HepG2 (cell line): ENCODE results near the gene CCN2. TPM values are rescaled to one million over a fixed set of nuclear protein-coding genes. Genes with fewer than 3 reads are reported as not detected.

ENCODE experiments used
- AGO2 ChIP-seq: fragments of 200-400 bp; formaldehyde crosslinking; optimal IDR thresholded peaks from 2 replicates; pipeline ENCODE3; 2017; ENCODE audit warnings: mild to moderate bottlenecking, low read depth, low read length, moderate library complexity
- GPN1 ChIP-seq: sonication (generic); formaldehyde crosslinking; IDR thresholded peaks from 2 replicates; pipeline ENCODE4 v1.5.1; 2020; ENCODE audit warnings: missing genetic modification reagents, borderline replicate concordance
- HOXA9 ChIP-seq: sonication (generic); formaldehyde crosslinking; IDR thresholded peaks from 2 replicates; pipeline ENCODE4 v1.8.1; 2022; ENCODE audit warnings: missing genetic modification reagents, mild to moderate bottlenecking, moderate library complexity, borderline replicate concordance
- IRF2 ChIP-seq: IDR thresholded peaks from 2 replicates; pipeline ENCODE4 v1.6.1; 2018; ENCODE audit warnings: missing genetic modification reagents, missing compliant biosample characterization
- KAT2B ChIP-seq: fragments of 150-350 bp; IDR thresholded peaks from 2 replicates; pipeline ENCODE4 v1.6.1; 2014; ENCODE audit warnings: low read depth, low read length, borderline replicate concordance
- KDM6A ChIP-seq: IDR thresholded peaks from 2 replicates; pipeline ENCODE4 v1.6.1; 2016; ENCODE audit warnings: low read depth
- ONECUT2 ChIP-seq: sonication (generic); formaldehyde crosslinking; IDR thresholded peaks from 2 replicates; pipeline ENCODE4 v1.4.0; 2020; ENCODE audit warnings: missing genetic modification reagents
- PCBP1 ChIP-seq: fragments of 200-400 bp; formaldehyde crosslinking; IDR thresholded peaks from 2 replicates; pipeline ENCODE4 v1.6.1; 2017; ENCODE audit warnings: mild to moderate bottlenecking, low read depth, low read length, borderline replicate concordance
- STAG1 ChIP-seq: sonication (generic); formaldehyde crosslinking; IDR thresholded peaks from 2 replicates; pipeline ENCODE4 v1.4.0; 2020; ENCODE audit warnings: missing genetic modification reagents
- TOPORS ChIP-seq: sonication (generic); formaldehyde crosslinking; IDR thresholded peaks from 2 replicates; pipeline ENCODE4 v1.8.0; 2023; ENCODE audit warnings: mild to moderate bottlenecking, missing genetic modification reagents
- ZFP37 ChIP-seq: sonication (generic); formaldehyde crosslinking; IDR thresholded peaks from 2 replicates; pipeline ENCODE4 v1.4.0; 2020; ENCODE audit warnings: missing genetic modification reagents, borderline replicate concordance
- ZNF232 ChIP-seq: sonication (generic); formaldehyde crosslinking; IDR thresholded peaks from 2 replicates; pipeline ENCODE4 v1.4.0; 2020; ENCODE audit warnings: missing genetic modification reagents, borderline replicate concordance
- ZNF24 ChIP-seq: fragments of 450-650 bp; IDR thresholded peaks from 2 replicates; pipeline ENCODE4 v1.6.1; 2017; ENCODE audit warnings: antibody characterized with exemption, mild to moderate bottlenecking
- ZNF292 ChIP-seq: sonication (generic); formaldehyde crosslinking; IDR thresholded peaks from 2 replicates; pipeline ENCODE4 v1.8.1; 2022; ENCODE audit warnings: mild to moderate bottlenecking, low read depth, missing genetic modification reagents, borderline replicate concordance
- ZNF546 ChIP-seq: sonication (generic); formaldehyde crosslinking; conservative IDR thresholded peaks from 2 replicates; pipeline ENCODE4 v1.8.1; 2023; ENCODE audit warnings: mild to moderate bottlenecking, missing genetic modification reagents
- ZNF780A ChIP-seq: sonication (generic); formaldehyde crosslinking; IDR thresholded peaks from 2 replicates; pipeline ENCODE4 v1.8.0; 2022; ENCODE audit warnings: mild to moderate bottlenecking, missing genetic modification reagents, moderate library complexity
- ZNF816 ChIP-seq: sonication (generic); formaldehyde crosslinking; IDR thresholded peaks from 2 replicates; pipeline ENCODE4 v1.8.0; 2022; ENCODE audit warnings: missing genetic modification reagents, mild to moderate bottlenecking, borderline replicate concordance
- ZNF841 ChIP-seq: sonication (generic); formaldehyde crosslinking; IDR thresholded peaks from 2 replicates; pipeline ENCODE4 v1.8.1; 2023; ENCODE audit warnings: missing genetic modification reagents, borderline replicate concordance
- polyA plus RNA-seq, 8 experiments: library from polyadenylated mRNA; depleted of rRNA in 3 of 8; stranded (reverse) in 7 of 8; unstranded in 1 of 8; fragments of >200 nt; fragmentation: Illumina TruSeq in 4 of 8; extraction: Trizol in 4 of 8; gene quantifications; 2 replicates each; pipeline versions ENCODE4 v1.2.1 to v1.2.3, GENCODE V29; 2011 to 2016; ENCODE audit warnings: low read depth in 4 of 8, missing spikeins in 1 of 8, mixed read lengths in 1 of 8; ENCODE audit not compliant: insufficient read depth in 1 of 8
- total RNA-seq, 5 experiments: library from RNA; depleted of rRNA; stranded (reverse); fragments of >200 nt; fragmentation: Illumina TruSeq; extraction: Trizol; gene quantifications; 2 replicates each; pipeline ENCODE4 v1.2.3, GENCODE V29; 2016; ENCODE audit warnings: low read depth in 1 of 5
- TF ChIP-seq, protein P1 (sequence below): sonication (generic); formaldehyde crosslinking; IDR thresholded peaks from 2 replicates; pipeline ENCODE4 v1.4.0; 2020; ENCODE audit warnings: missing genetic modification reagents
- TF ChIP-seq, protein P2 (sequence below): sonication (generic); formaldehyde crosslinking; IDR thresholded peaks from 2 replicates; pipeline ENCODE4 v1.4.0; 2020; ENCODE audit warnings: missing genetic modification reagents
- TF ChIP-seq, protein P3 (sequence below): fragments of 450-650 bp; IDR thresholded peaks from 2 replicates; pipeline ENCODE4 v1.6.1; 2016
- TF ChIP-seq, protein P4 (sequence below): sonication (generic); formaldehyde crosslinking; conservative IDR thresholded peaks from 2 replicates; pipeline ENCODE4 v1.8.0; 2022; ENCODE audit warnings: mild to moderate bottlenecking, moderate library complexity, missing genetic modification reagents

CCN2 gene
- total and polyA plus RNA-seq, 2 of the 13 experiments (the other 11 are each of a cell fraction or from before 2014, with no cell fraction given): 34.7 to 316 TPM

DNA sequence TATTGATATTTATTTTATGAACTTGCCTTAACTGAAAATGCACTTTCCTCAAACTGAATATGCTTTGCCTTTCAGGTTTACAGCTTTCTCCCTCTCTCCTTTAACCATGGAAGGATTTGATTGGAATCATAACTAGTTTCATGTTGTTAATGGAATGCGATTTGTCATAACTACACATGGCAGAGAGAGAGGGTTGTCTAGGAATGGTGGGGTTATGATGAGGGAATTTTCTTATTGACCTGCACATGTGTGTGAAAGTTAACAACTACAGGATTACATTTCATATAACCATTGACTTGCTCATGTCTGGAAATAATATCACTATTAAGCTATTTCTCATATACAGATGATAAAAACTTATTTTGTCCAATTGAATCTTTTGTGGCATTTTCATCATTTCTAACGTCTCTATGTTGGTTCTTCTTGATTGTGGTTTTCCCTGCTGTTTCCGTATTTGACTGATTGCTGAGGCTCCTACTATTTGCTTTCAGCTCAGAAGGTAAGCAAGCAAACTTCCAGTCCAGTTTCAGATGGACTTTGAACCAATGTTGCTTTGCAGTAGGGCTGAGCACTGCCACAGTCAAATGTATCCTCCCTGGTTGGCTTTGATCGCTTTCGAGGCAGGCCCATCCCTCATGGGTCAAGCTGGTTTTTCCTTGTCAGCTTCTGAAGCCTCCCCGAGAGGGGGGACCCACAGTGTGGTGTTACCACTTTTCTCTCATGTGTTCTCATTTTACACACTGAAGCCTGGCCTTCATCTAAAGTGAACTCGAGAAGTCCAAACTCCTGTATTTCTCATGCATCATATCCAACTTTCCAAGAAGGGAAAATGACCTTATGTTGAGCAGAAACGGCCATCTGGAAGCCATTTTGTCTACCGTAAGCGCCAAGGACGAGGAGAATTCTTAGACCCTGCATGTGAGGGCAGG lies 7.6 kb upstream of the CCN2 start (continued):
- TF ChIP-seq, protein P1, sequence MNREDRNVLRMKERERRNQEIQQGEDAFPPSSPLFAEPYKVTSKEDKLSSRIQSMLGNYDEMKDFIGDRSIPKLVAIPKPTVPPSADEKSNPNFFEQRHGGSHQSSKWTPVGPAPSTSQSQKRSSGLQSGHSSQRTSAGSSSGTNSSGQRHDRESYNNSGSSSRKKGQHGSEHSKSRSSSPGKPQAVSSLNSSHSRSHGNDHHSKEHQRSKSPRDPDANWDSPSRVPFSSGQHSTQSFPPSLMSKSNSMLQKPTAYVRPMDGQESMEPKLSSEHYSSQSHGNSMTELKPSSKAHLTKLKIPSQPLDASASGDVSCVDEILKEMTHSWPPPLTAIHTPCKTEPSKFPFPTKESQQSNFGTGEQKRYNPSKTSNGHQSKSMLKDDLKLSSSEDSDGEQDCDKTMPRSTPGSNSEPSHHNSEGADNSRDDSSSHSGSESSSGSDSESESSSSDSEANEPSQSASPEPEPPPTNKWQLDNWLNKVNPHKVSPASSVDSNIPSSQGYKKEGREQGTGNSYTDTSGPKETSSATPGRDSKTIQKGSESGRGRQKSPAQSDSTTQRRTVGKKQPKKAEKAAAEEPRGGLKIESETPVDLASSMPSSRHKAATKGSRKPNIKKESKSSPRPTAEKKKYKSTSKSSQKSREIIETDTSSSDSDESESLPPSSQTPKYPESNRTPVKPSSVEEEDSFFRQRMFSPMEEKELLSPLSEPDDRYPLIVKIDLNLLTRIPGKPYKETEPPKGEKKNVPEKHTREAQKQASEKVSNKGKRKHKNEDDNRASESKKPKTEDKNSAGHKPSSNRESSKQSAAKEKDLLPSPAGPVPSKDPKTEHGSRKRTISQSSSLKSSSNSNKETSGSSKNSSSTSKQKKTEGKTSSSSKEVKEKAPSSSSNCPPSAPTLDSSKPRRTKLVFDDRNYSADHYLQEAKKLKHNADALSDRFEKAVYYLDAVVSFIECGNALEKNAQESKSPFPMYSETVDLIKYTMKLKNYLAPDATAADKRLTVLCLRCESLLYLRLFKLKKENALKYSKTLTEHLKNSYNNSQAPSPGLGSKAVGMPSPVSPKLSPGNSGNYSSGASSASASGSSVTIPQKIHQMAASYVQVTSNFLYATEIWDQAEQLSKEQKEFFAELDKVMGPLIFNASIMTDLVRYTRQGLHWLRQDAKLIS: peak; percentile 78; the same call in 1 of the 2 replicates
- no peak for TF ChIP-seq ZFP37 (CRISPR knock-in tag)
- TF ChIP-seq ZNF780A: no peak; the same call in 1 of the 2 replicates
- no peak for TF ChIP-seq ZNF546
- TF ChIP-seq KAT2B: no peak
- TF ChIP-seq HOXA9: no peak
- TF ChIP-seq ZNF292 (CRISPR knock-in tag): peak; percentile 99
- peak; percentile 55 for TF ChIP-seq STAG1 (CRISPR knock-in tag)
- TF ChIP-seq, protein P2, sequence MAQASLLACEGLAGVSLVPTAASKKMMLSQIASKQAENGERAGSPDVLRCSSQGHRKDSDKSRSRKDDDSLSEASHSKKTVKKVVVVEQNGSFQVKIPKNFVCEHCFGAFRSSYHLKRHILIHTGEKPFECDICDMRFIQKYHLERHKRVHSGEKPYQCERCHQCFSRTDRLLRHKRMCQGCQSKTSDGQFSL: no peak
- TF ChIP-seq ZNF841 (CRISPR knock-in tag): no peak
- peak; percentile 67; the same call in 1 of the 2 replicates for TF ChIP-seq ONECUT2
- TF ChIP-seq ZNF24: no peak
- TF ChIP-seq PCBP1: no peak
- TF ChIP-seq, protein P3, sequence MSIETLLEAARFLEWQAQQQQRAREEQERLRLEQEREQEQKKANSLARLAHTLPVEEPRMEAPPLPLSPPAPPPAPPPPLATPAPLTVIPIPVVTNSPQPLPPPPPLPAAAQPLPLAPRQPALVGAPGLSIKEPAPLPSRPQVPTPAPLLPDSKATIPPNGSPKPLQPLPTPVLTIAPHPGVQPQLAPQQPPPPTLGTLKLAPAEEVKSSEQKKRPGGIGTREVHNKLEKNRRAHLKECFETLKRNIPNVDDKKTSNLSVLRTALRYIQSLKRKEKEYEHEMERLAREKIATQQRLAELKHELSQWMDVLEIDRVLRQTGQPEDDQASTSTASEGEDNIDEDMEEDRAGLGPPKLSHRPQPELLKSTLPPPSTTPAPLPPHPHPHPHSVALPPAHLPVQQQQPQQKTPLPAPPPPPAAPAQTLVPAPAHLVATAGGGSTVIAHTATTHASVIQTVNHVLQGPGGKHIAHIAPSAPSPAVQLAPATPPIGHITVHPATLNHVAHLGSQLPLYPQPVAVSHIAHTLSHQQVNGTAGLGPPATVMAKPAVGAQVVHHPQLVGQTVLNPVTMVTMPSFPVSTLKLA: no peak
- TF ChIP-seq AGO2: no peak
- peak; percentile 100 for TF ChIP-seq KDM6A (CRISPR knock-in tag)
- peak; percentile 97 for TF ChIP-seq IRF2 (CRISPR knock-in tag)
- peak; percentile 85; the same call in 1 of the 2 replicates for TF ChIP-seq TOPORS
- peak; percentile 72 for TF ChIP-seq ZNF232 (CRISPR knock-in tag)
- TF ChIP-seq GPN1: no peak
- TF ChIP-seq, protein P4, sequence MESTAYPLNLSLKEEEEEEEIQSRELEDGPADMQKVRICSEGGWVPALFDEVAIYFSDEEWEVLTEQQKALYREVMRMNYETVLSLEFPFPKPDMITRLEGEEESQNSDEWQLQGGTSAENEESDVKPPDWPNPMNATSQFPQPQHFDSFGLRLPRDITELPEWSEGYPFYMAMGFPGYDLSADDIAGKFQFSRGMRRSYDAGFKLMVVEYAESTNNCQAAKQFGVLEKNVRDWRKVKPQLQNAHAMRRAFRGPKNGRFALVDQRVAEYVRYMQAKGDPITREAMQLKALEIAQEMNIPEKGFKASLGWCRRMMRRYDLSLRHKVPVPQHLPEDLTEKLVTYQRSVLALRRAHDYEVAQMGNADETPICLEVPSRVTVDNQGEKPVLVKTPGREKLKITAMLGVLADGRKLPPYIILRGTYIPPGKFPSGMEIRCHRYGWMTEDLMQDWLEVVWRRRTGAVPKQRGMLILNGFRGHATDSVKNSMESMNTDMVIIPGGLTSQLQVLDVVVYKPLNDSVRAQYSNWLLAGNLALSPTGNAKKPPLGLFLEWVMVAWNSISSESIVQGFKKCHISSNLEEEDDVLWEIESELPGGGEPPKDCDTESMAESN (CRISPR knock-in tag): no peak
- TF ChIP-seq ZNF816 (CRISPR knock-in tag): peak; percentile 43; the same call in 1 of the 2 replicates
